ENCODE data around the gene PPP2R2C.

The PPP2R2C gene

GRCh38 chr4:6463311-6464289 is 8.8 kb downstream of the PPP2R2C start:
- no peak overlapping the region for H3K4me3 ChIP-seq (ENCODE audit: low read depth in 1 of 5, low read length in 5 of 5)
- no peak overlapping the region for H3K9ac ChIP-seq (ENCODE audit: low read length in 5 of 5)
- H3K27ac ChIP-seq (ENCODE audit: low read depth, low read length) = no peak overlapping the region
- H3K4me1 ChIP-seq (ENCODE audit: control insufficient read depth in 5 of 5, insufficient read depth in 5 of 5, low read length in 5 of 5) = no peaks in the 10 kb centered on the region
- H3K27me3 ChIP-seq (ENCODE audit: control insufficient read depth in 5 of 5, insufficient read depth in 4 of 5, low read length in 5 of 5) = peaks cover under 1 to 32% (median 9%) of the 10 kb centered on the region in 5 donors
- H3K36me3 ChIP-seq (ENCODE audit: control insufficient read depth in 5 of 5, insufficient read depth in 5 of 5, low read length in 5 of 5) = no peaks in the 10 kb centered on the region
- peaks cover under 1 to 7% (median 6%) of the 10 kb centered on the region in 5 donors for H3K9me3 ChIP-seq (ENCODE audit: control insufficient read depth in 5 of 5, low read length in 5 of 5)

GRCh38 chr4:6461301-6462165 is 10.9 kb downstream of the PPP2R2C start:
- Histone ChIP-seq H3K36me3 (ENCODE audit: control insufficient read depth in 5 of 5, insufficient read depth in 5 of 5, low read length in 5 of 5) (no peaks in the 10 kb centered on the region), H3K4me3 (ENCODE audit: low read depth in 1 of 5, low read length in 5 of 5) (no peak overlapping the region), H3K27me3 (ENCODE audit: control insufficient read depth in 5 of 5, insufficient read depth in 4 of 5, low read length in 5 of 5) (peaks cover 2 to 23% (median 3%) of the 10 kb centered on the region in 5 donors), H3K9ac (ENCODE audit: low read length in 5 of 5) (no peak overlapping the region), H3K27ac (ENCODE audit: low read depth, low read length) (no peak overlapping the region), H3K9me3 (ENCODE audit: control insufficient read depth in 5 of 5, low read length in 5 of 5) (peaks cover 4 to 10% (median 9%) of the 10 kb centered on the region in 5 donors), H3K4me1 (ENCODE audit: control insufficient read depth in 5 of 5, insufficient read depth in 5 of 5, low read length in 5 of 5) (no peaks in the 10 kb centered on the region)

GRCh38 chr4:6460876-6461275 is 11.5 kb downstream of the PPP2R2C start:
- H3K9ac ChIP-seq (ENCODE audit: low read length in 5 of 5) = no peak overlapping the region

GRCh38 chr4:6458528-6458927 is 13.9 kb downstream of the PPP2R2C start:
- no peak overlapping the region for H3K4me3 ChIP-seq (ENCODE audit: low read depth in 1 of 5, low read length in 5 of 5)
- H3K27me3 ChIP-seq (ENCODE audit: control insufficient read depth in 5 of 5, insufficient read depth in 4 of 5, low read length in 5 of 5) = peaks cover 3 to 28% (median 14%) of the 10 kb centered on the region in 5 donors
- H3K36me3 ChIP-seq (ENCODE audit: control insufficient read depth in 5 of 5, insufficient read depth in 5 of 5, low read length in 5 of 5) = no peaks in the 10 kb centered on the region
- H3K9ac ChIP-seq (ENCODE audit: low read length in 5 of 5) = no peak overlapping the region
- H3K27ac ChIP-seq (ENCODE audit: low read depth, low read length) = no peak overlapping the region
- peaks cover 4 to 10% (median 9%) of the 10 kb centered on the region in 5 donors for H3K9me3 ChIP-seq (ENCODE audit: control insufficient read depth in 5 of 5, low read length in 5 of 5)
- H3K4me1 ChIP-seq (ENCODE audit: control insufficient read depth in 5 of 5, insufficient read depth in 5 of 5, low read length in 5 of 5) = no peaks in the 10 kb centered on the region

More at GRCh38 chr4:6460876-6461275, 11.5 kb downstream of the PPP2R2C start:
- Histone ChIP-seq H3K4me3 (ENCODE audit: low read depth in 1 of 5, low read length in 5 of 5) (no peak overlapping the region), H3K27me3 (ENCODE audit: control insufficient read depth in 5 of 5, insufficient read depth in 4 of 5, low read length in 5 of 5) (peaks cover 2 to 25% (median 3%) of the 10 kb centered on the region in 5 donors), H3K27ac (ENCODE audit: low read depth, low read length) (no peak overlapping the region), H3K9me3 (ENCODE audit: control insufficient read depth in 5 of 5, low read length in 5 of 5) (peaks cover 4 to 10% (median 9%) of the 10 kb centered on the region in 5 donors), H3K4me1 (ENCODE audit: control insufficient read depth in 5 of 5, insufficient read depth in 5 of 5, low read length in 5 of 5) (no peaks in the 10 kb centered on the region), H3K36me3 (ENCODE audit: control insufficient read depth in 5 of 5, insufficient read depth in 5 of 5, low read length in 5 of 5) (no peaks in the 10 kb centered on the region)

DNA sequence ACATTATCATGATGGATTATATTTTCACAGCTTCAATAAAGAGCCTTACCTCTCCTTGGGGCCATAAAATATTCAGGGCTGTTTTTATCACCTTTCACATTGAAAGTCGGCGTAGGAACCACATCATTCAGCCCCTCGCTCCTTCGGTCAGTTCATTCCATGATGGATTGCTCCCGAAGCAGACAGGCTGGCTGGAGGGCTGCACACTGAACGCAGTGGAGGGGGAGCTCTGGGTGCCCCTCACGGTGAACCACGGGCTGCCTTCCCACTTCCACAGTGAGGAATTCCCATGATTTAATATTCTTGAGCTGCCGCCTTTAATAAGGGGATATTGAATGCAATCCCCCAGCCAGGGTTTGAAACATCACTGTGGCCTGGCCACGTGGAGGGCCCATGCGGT is 16.0 kb downstream of the PPP2R2C start:
- H3K27me3 ChIP-seq (ENCODE audit: control insufficient read depth in 5 of 5, insufficient read depth in 4 of 5, low read length in 5 of 5) = peaks cover 6 to 41% (median 20%) of the 10 kb centered on the region in 5 donors
- no peaks in the 10 kb centered on the region for H3K36me3 ChIP-seq (ENCODE audit: control insufficient read depth in 5 of 5, insufficient read depth in 5 of 5, low read length in 5 of 5)
- H3K9ac ChIP-seq (ENCODE audit: low read length in 5 of 5) = no peak overlapping the region
- H3K4me3 ChIP-seq (ENCODE audit: low read depth in 1 of 5, low read length in 5 of 5) = no peak overlapping the region
- H3K27ac ChIP-seq (ENCODE audit: low read depth, low read length) = no peak overlapping the region
- H3K4me1 ChIP-seq (ENCODE audit: control insufficient read depth in 5 of 5, insufficient read depth in 5 of 5, low read length in 5 of 5) = no peaks in the 10 kb centered on the region
- peaks cover 4 to 10% (median 9%) of the 10 kb centered on the region in 5 donors for H3K9me3 ChIP-seq (ENCODE audit: control insufficient read depth in 5 of 5, low read length in 5 of 5)

- H3K9me3 ChIP-seq (ENCODE audit: control insufficient read depth in 5 of 5, low read length in 5 of 5) = peaks cover 4 to 9% (median 9%) of the 10 kb centered on the region in 5 donors
- no peaks in the 10 kb centered on the region for H3K36me3 ChIP-seq (ENCODE audit: control insufficient read depth in 5 of 5, insufficient read depth in 5 of 5, low read length in 5 of 5)
- no peak overlapping the region for H3K27ac ChIP-seq (ENCODE audit: low read depth, low read length)
- peaks cover 0 to 8% (median 7%) of the 10 kb centered on the region in 5 donors for H3K4me1 ChIP-seq (ENCODE audit: control insufficient read depth in 5 of 5, insufficient read depth in 5 of 5, low read length in 5 of 5)
- H3K27me3 ChIP-seq (ENCODE audit: control insufficient read depth in 5 of 5, insufficient read depth in 4 of 5, low read length in 5 of 5) = peaks cover 6 to 37% (median 17%) of the 10 kb centered on the region in 5 donors
- H3K9ac ChIP-seq (ENCODE audit: low read length in 5 of 5) = no peak overlapping the region
- no peak overlapping the region for H3K4me3 ChIP-seq (ENCODE audit: low read depth in 1 of 5, low read length in 5 of 5)
Observed at GRCh38 chr4:6454112-6454910, 18.1 kb downstream of the PPP2R2C start.

GRCh38 chr4:6453688-6453990 is 18.8 kb downstream of the PPP2R2C start:
- Histone ChIP-seq H3K27ac (ENCODE audit: low read depth, low read length) (no peak overlapping the region), H3K9ac (ENCODE audit: low read length in 5 of 5) (no peak overlapping the region), H3K27me3 (ENCODE audit: control insufficient read depth in 5 of 5, insufficient read depth in 4 of 5, low read length in 5 of 5) (peaks cover 6 to 42% (median 19%) of the 10 kb centered on the region in 5 donors), H3K4me1 (ENCODE audit: control insufficient read depth in 5 of 5, insufficient read depth in 5 of 5, low read length in 5 of 5) (peaks cover 0 to 10% (median 9%) of the 10 kb centered on the region in 5 donors), H3K9me3 (ENCODE audit: control insufficient read depth in 5 of 5, low read length in 5 of 5) (peaks cover 0 to 4% (median 3%) of the 10 kb centered on the region in 5 donors), H3K4me3 (ENCODE audit: low read depth in 1 of 5, low read length in 5 of 5) (no peak overlapping the region), H3K36me3 (ENCODE audit: control insufficient read depth in 5 of 5, insufficient read depth in 5 of 5, low read length in 5 of 5) (no peaks in the 10 kb centered on the region)

DNA sequence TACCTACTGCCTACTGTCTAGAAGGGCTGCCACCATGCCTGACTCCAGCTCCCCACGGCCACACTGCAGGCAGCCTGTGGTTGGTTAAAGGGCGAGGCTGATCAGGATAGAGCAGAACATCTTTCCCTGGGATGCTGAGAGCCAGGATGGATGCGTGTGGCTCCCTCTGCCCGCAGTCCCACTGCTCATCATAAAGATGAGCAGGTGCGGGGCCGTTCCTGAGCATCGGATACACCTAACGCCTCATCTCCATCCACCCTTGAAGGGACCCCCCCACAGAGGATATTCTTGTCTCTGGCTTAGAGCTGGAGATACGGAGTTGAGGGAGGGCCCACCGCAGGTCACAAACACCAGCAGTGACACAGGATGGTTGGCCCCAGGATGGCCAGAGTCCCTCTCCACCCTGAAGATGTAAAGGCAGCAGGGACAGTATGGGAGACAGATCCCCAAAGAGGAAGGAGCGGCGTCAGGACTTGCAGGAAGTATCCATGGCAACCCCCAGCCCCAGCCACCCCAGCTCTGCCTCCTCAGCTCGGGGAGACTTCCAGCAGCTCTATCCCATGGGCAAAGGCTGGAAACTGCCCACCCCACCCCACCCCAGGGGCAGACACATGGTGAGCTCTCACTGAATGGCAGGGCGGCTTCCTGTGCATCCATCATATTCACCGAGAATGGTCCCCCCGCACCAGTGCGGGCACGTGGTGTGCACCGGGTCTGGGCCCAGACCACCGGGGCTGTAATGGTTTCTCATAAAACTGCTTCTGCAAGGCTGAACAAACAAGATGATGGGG is 19.3 kb downstream of the PPP2R2C start:
- H3K4me3 ChIP-seq (ENCODE audit: low read depth in 1 of 5, low read length in 5 of 5) = no peak overlapping the region
- no peaks in the 10 kb centered on the region for H3K36me3 ChIP-seq (ENCODE audit: control insufficient read depth in 5 of 5, insufficient read depth in 5 of 5, low read length in 5 of 5)
- H3K4me1 ChIP-seq (ENCODE audit: control insufficient read depth in 5 of 5, insufficient read depth in 5 of 5, low read length in 5 of 5) = peaks cover 0 to 10% (median 9%) of the 10 kb centered on the region in 5 donors
- H3K27me3 ChIP-seq (ENCODE audit: control insufficient read depth in 5 of 5, insufficient read depth in 4 of 5, low read length in 5 of 5) = peaks cover 3 to 43% (median 19%) of the 10 kb centered on the region in 5 donors
- H3K9ac ChIP-seq (ENCODE audit: low read length in 5 of 5) = no peak overlapping the region
- H3K9me3 ChIP-seq (ENCODE audit: control insufficient read depth in 5 of 5, low read length in 5 of 5) = no peaks in the 10 kb centered on the region
- H3K27ac ChIP-seq (ENCODE audit: low read depth, low read length) = no peak overlapping the region
